Subcutaneous abdominal adipose tissue (tissue), 5 donors: ENCODE measurements around the gene SERPINA6.
"Not testable (repeated sequence)": the region's sequence is repeated elsewhere in the genome, so short reads cannot be mapped to it uniquely, and the experiment has no call there.

Experiments used
- H3K27ac ChIP-seq: one replicate; pipeline ENCODE4 v1.7.0; 2013; ENCODE audit warnings: low read depth, mild to moderate bottlenecking, inconsistent platforms, low read length, moderate library complexity
- H3K27me3 ChIP-seq, 5 donors: one replicate each; pipeline ENCODE4 v1.7.0; 2013; ENCODE audit warnings: low read length in 5 of 5, inconsistent platforms in 1 of 5; ENCODE audit not compliant: control insufficient read depth in 5 of 5, insufficient read depth in 4 of 5
- H3K36me3 ChIP-seq, 5 donors: one replicate each; pipeline ENCODE4 v1.7.0; 2013; ENCODE audit warnings: low read length in 5 of 5; ENCODE audit not compliant: control insufficient read depth in 5 of 5, insufficient read depth in 5 of 5
- H3K4me1 ChIP-seq, 5 donors: one replicate each; pipeline ENCODE4 v1.7.0; 2013; ENCODE audit warnings: low read length in 5 of 5, mild to moderate bottlenecking in 3 of 5, moderate library complexity in 1 of 5; ENCODE audit not compliant: control insufficient read depth in 5 of 5, insufficient read depth in 5 of 5
- H3K4me3 ChIP-seq, 5 donors: one replicate each; pipeline ENCODE4 v1.7.0; 2013; ENCODE audit warnings: low read length in 5 of 5, low read depth in 1 of 5
- H3K9ac ChIP-seq, 5 donors: one replicate each; pipeline ENCODE4 v1.7.0; 2013; ENCODE audit warnings: low read length in 5 of 5, mild to moderate bottlenecking in 4 of 5, moderate library complexity in 3 of 5
- H3K9me3 ChIP-seq, 5 donors: one replicate each; pipeline ENCODE4 v1.7.0; 2013; ENCODE audit warnings: low read length in 5 of 5; ENCODE audit not compliant: control insufficient read depth in 5 of 5
- donor health status: healthy.
- donor health status: healthy.
- donor health status: healthy.
- donor health status: healthy.
- donor health status: healthy.

The SERPINA6 gene

GRCh38 chr14:94354638-94355185, 31.6 kb upstream of the SERPINA6 start:
- H3K9ac ChIP-seq: no peak overlapping the region
- H3K36me3 ChIP-seq: no peaks in the 10 kb centered on the region
- H3K9me3 ChIP-seq: no peaks in the 10 kb centered on the region

GRCh38 chr14:94354190-94354589, 31.1 kb upstream of the SERPINA6 start:
- H3K4me1 ChIP-seq, H3K4me3 ChIP-seq, H3K9me3 ChIP-seq, H3K36me3 ChIP-seq, H3K27me3 ChIP-seq, H3K9ac ChIP-seq, H3K27ac ChIP-seq: not testable (repeated sequence)

More at GRCh38 chr14:94354638-94355185, 31.6 kb upstream of the SERPINA6 start:
- Histone ChIP-seq H3K4me1 (no peaks in the 10 kb centered on the region), H3K27me3 (peaks cover 0 to 3% (median 0%) of the 10 kb centered on the region in 5 donors), H3K4me3 (no peak overlapping the region), H3K27ac (no peak overlapping the region)

- Histone ChIP-seq H3K4me3 (no peak overlapping the region), H3K9me3 (no peaks in the 10 kb centered on the region), H3K4me1 (peaks cover 0 to 4% (median 2%) of the 10 kb centered on the region in 5 donors), H3K36me3 (no peaks in the 10 kb centered on the region), H3K27me3 (peaks cover 0 to 6% (median 4%) of the 10 kb centered on the region in 5 donors), H3K9ac (no peak overlapping the region), H3K27ac (no peak overlapping the region)
Measured at GRCh38 chr14:94349276-94349675, 26.1 kb upstream of the SERPINA6 start.

GRCh38 chr14:94348836-94349235, 25.7 kb upstream of the SERPINA6 start:
- peaks cover 2 to 7% (median 3%) of the 10 kb centered on the region in 5 donors for H3K4me1 ChIP-seq
- H3K9ac ChIP-seq: no peak overlapping the region
- no peaks in the 10 kb centered on the region for H3K36me3 ChIP-seq
- H3K27ac ChIP-seq: no peak overlapping the region
- no peaks in the 10 kb centered on the region for H3K9me3 ChIP-seq
- no peak overlapping the region for H3K4me3 ChIP-seq
- H3K27me3 ChIP-seq: peaks cover 0 to 6% (median 4%) of the 10 kb centered on the region in 5 donors

- Histone ChIP-seq H3K36me3 (no peaks in the 10 kb centered on the region), H3K9ac (no peak overlapping the region), H3K4me1 (peaks cover 3 to 25% (median 17%) of the 10 kb centered on the region in 5 donors), H3K9me3 (no peaks in the 10 kb centered on the region), H3K4me3 (no peak overlapping the region), H3K27me3 (peaks cover 0 to 6% (median 3%) of the 10 kb centered on the region in 5 donors), H3K27ac (no peak overlapping the region)
Measured at GRCh38 chr14:94346841-94347240, 23.7 kb upstream of the SERPINA6 start.

GRCh38 chr14:94346065-94346786, 23.1 kb upstream of the SERPINA6 start:
- not testable (repeated sequence) for H3K9me3 ChIP-seq, H3K27ac ChIP-seq, H3K27me3 ChIP-seq, H3K4me3 ChIP-seq, H3K9ac ChIP-seq, H3K36me3 ChIP-seq
- H3K4me1 ChIP-seq: peaks cover 3 to 29% (median 20%) of the 10 kb centered on the region in 5 donors

GRCh38 chr14:94345344-94346064, 22.4 kb upstream of the SERPINA6 start:
- peaks cover 3 to 29% (median 20%) of the 10 kb centered on the region in 5 donors for H3K4me1 ChIP-seq
- no peak overlapping the region for H3K9ac ChIP-seq
- peaks cover 0 to 6% (median 3%) of the 10 kb centered on the region in 5 donors for H3K27me3 ChIP-seq
- H3K27ac ChIP-seq: no peak overlapping the region
- H3K4me3 ChIP-seq: no peak overlapping the region
- no peaks in the 10 kb centered on the region for H3K9me3 ChIP-seq
- H3K36me3 ChIP-seq: no peaks in the 10 kb centered on the region

GRCh38 chr14:94344389-94344788, 21.3 kb upstream of the SERPINA6 start:
- Histone ChIP-seq H3K4me1 (peaks cover 3 to 29% (median 20%) of the 10 kb centered on the region in 5 donors), H3K27me3 (peaks cover 0 to 6% (median 3%) of the 10 kb centered on the region in 5 donors), H3K4me3 (no peak overlapping the region), H3K27ac (no peak overlapping the region), H3K9ac (peak overlapping the region in 1 of 5 donors; percentile 23), H3K9me3 (no peaks in the 10 kb centered on the region), H3K36me3 (no peaks in the 10 kb centered on the region)

GRCh38 chr14:94343238-94344005, 20.3 kb upstream of the SERPINA6 start:
- H3K9me3 ChIP-seq: no peaks in the 10 kb centered on the region
- peak overlapping the region; percentile 6 for H3K27ac ChIP-seq
- H3K4me1 ChIP-seq: peaks cover 3 to 29% (median 20%) of the 10 kb centered on the region in 5 donors
- no peaks in the 10 kb centered on the region for H3K36me3 ChIP-seq
- H3K9ac ChIP-seq: no peak overlapping the region
- H3K4me3 ChIP-seq: no peak overlapping the region
- peaks cover 0 to 4% (median 0%) of the 10 kb centered on the region in 5 donors for H3K27me3 ChIP-seq
